ENCODE measurements around the gene EFNA5. TPM values are rescaled to one million over a fixed set of nuclear protein-coding genes. Genes with fewer than 3 reads are reported as not detected.

EFNA5 gene
- total RNA-seq, 4 donors from 2014 or later: 21.3 to 47.0 (median 29.3) TPM

DNA sequence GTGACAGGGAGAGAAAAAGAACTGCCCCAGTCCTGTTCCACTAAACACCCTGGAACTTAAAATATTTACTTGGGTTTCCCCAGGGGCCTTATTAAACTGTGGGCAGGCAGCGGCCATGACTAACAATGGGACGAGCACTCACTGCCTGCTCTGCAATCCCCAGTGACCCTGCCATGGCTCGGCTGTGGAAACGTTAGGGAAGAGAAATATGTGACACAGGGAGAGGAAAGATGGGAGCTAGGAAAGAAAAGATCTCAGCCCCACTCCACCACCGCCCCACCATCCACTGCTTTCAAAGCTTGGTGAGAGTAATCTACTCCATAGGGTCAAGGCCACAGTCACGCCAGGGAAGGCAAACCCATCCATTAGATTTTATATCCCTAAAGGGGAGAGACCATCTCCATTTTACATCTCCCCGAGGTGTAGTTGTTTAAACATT, 117.6 kb downstream of the EFNA5 start:
- 82% methylated on average over 7 of the region's 7 CpGs for WGBS
- peaks cover 21% of the 10 kb centered on the region for H3K4me1 ChIP-seq
- TF ChIP-seq, protein P1, sequence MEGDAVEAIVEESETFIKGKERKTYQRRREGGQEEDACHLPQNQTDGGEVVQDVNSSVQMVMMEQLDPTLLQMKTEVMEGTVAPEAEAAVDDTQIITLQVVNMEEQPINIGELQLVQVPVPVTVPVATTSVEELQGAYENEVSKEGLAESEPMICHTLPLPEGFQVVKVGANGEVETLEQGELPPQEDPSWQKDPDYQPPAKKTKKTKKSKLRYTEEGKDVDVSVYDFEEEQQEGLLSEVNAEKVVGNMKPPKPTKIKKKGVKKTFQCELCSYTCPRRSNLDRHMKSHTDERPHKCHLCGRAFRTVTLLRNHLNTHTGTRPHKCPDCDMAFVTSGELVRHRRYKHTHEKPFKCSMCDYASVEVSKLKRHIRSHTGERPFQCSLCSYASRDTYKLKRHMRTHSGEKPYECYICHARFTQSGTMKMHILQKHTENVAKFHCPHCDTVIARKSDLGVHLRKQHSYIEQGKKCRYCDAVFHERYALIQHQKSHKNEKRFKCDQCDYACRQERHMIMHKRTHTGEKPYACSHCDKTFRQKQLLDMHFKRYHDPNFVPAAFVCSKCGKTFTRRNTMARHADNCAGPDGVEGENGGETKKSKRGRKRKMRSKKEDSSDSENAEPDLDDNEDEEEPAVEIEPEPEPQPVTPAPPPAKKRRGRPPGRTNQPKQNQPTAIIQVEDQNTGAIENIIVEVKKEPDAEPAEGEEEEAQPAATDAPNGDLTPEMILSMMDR (IDR thresholded peaks at IDR 0.05): no peak
- TF ChIP-seq EP300 (IDR thresholded peaks at IDR 0.05): no peak
- no peak for TF ChIP-seq POLR2A (IDR thresholded peaks at IDR 0.05)
- TF ChIP-seq POLR2AphosphoS5 (IDR thresholded peaks at IDR 0.05): no peak
- H3K36me3 ChIP-seq: no peaks in the 10 kb centered on the region
- DNase-seq (ENCODE audit: low spot score in 2 of 2): no peak
- H3K27ac ChIP-seq: no peak overlapping the region
- no peaks in the 10 kb centered on the region for H3K9me3 ChIP-seq
- H3K4me3 ChIP-seq: no peak overlapping the region
- H3K27me3 ChIP-seq: no peaks in the 10 kb centered on the region

DNA sequence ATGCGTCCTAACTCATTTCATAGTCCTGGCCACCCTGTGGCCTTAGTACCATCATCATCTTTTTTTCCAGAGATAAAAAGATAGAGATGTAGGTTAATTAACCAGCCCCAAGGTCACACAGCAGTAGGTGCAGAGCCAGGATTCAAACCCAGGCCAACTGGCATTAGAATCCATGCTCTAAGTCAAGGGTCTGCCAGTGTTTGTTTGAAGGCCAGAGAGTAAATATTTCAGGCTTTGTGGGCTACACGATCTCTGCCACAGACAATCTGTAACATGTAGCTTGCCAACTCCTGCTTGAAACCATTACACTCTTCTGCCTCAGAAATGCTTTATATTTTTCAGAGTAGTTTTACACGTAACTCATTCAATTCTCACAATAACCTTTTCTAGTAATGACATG, 119.6 kb downstream of the EFNA5 start:
- Histone ChIP-seq H3K27ac (no peak overlapping the region), H3K36me3 (no peaks in the 10 kb centered on the region), H3K4me3 (no peak overlapping the region), H3K27me3 (no peaks in the 10 kb centered on the region), H3K9me3 (no peaks in the 10 kb centered on the region), H3K4me1 (peaks cover 10% of the 10 kb centered on the region)
- TF ChIP-seq POLR2AphosphoS5 (IDR thresholded peaks at IDR 0.05): no peak
- TF ChIP-seq, protein P1 (IDR thresholded peaks at IDR 0.05): no peak
- no peak for TF ChIP-seq EP300 (IDR thresholded peaks at IDR 0.05)
- no peak for TF ChIP-seq POLR2A (IDR thresholded peaks at IDR 0.05)
- WGBS: 76% methylated on average over 3 of the region's 3 CpGs
- no peak for DNase-seq (ENCODE audit: low spot score in 2 of 2)

DNA sequence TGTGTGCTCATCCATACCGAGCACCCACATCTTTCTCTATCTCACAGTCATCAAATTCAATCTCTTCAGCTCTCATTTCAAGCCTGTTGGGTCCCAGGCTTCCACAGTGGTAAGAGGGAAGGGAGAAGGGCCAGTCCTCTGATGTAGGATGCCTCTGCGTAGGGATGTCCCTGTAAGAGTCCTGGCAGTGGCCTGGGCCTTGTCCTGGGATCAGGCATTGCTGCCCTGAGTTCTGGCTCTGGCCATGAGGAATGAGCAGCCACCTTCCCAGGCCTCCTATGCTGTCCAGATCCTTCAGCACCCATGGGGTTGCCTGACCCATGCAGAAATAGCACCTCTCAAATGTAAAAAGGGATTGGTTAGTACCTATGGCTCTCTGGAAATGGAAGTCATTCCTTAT, 121.2 kb downstream of the EFNA5 start:
- H3K4me1 ChIP-seq: peaks cover 4% of the 10 kb centered on the region
- H3K36me3 ChIP-seq: no peaks in the 10 kb centered on the region
- 92% methylated on average over 2 of the region's 2 CpGs for WGBS
- no peak for DNase-seq (ENCODE audit: low spot score in 2 of 2)
- H3K27ac ChIP-seq: no peak overlapping the region
- no peaks in the 10 kb centered on the region for H3K27me3 ChIP-seq
- no peaks in the 10 kb centered on the region for H3K9me3 ChIP-seq
- TF ChIP-seq POLR2AphosphoS5 (IDR thresholded peaks at IDR 0.05): no peak
- TF ChIP-seq POLR2A (IDR thresholded peaks at IDR 0.05): no peak
- TF ChIP-seq EP300 (IDR thresholded peaks at IDR 0.05): no peak
- TF ChIP-seq, protein P1 (IDR thresholded peaks at IDR 0.05): no peak
- H3K4me3 ChIP-seq: no peak overlapping the region

DNA sequence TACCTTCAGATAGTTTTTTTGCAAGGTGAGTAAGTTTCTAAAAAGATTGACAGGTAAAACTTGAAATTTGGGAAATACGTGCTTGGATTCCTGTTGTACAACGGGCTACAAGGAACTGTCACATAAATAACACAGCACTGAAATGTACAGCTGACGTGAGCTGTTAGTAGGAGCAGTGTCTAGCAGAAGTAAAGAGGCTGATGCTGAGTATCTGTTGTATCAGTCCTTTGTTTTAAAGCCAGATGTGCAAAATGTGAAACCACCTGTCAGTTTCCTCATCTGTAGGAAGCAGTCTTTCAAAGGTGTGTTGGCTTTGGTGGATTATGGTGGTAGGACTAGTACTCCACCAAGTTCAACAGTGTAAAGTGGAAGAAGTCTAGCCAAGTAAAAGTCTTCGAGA, 122.3 kb downstream of the EFNA5 start:
- 86% methylated on average over 4 of the region's 4 CpGs for WGBS
- Histone ChIP-seq H3K4me1 (peaks cover 11% of the 10 kb centered on the region), H3K27me3 (no peaks in the 10 kb centered on the region), H3K36me3 (no peaks in the 10 kb centered on the region), H3K27ac (no peak overlapping the region), H3K4me3 (no peak overlapping the region), H3K9me3 (no peaks in the 10 kb centered on the region)
- no peak for DNase-seq (ENCODE audit: low spot score in 2 of 2)
- TF ChIP-seq POLR2AphosphoS5 (IDR thresholded peaks at IDR 0.05) (no peak), EP300 (IDR thresholded peaks at IDR 0.05) (no peak), POLR2A (IDR thresholded peaks at IDR 0.05) (no peak)
- TF ChIP-seq, protein P1 (IDR thresholded peaks at IDR 0.05): no peak

DNA sequence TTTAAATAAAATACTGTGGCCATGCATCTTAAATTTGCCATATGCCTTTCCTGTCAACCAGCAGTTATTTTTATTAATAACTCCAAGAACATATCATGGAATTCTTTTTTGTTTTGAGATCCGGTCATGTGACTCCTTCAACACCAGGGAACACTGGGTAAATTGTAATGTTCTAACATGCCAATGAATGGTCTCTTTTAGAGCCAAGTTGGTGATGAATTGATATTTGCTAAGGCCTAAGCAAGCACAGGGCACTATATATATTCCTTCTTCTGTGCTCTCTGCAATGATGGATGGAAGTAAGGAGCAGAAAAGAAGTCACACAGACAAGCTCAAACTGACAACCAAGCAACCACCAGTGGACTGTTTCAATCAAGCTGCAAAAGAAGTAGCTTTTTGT, 124.0 kb downstream of the EFNA5 start:
- Histone ChIP-seq H3K27me3 (no peaks in the 10 kb centered on the region), H3K4me1 (peaks cover 29% of the 10 kb centered on the region), H3K4me3 (no peak overlapping the region), H3K27ac (no peak overlapping the region), H3K9me3 (no peaks in the 10 kb centered on the region), H3K36me3 (no peaks in the 10 kb centered on the region)
- DNase-seq (ENCODE audit: low spot score in 2 of 2): no peak
- WGBS: 83% methylated on average over 1 of the region's 1 CpG
- TF ChIP-seq EP300 (IDR thresholded peaks at IDR 0.05): no peak
- TF ChIP-seq, protein P1 (IDR thresholded peaks at IDR 0.05): no peak
- no peak for TF ChIP-seq POLR2A (IDR thresholded peaks at IDR 0.05)
- no peak for TF ChIP-seq POLR2AphosphoS5 (IDR thresholded peaks at IDR 0.05)

All from suprapubic skin (tissue), 4 donors.